ENCODE data around the gene MRPL14. TPM values are rescaled to one million over a fixed set of nuclear protein-coding genes. Genes with fewer than 3 reads are reported as not detected.

MRPL14 gene
- total RNA-seq, 2 experiments from 2014 or later, result 10.4 to 11.5 TPM

GRCh38 chr6:44082872-44083321 lies 44.4 kb downstream of the MRPL14 start:
- POLR2A ChIA-PET, result no interaction called here
- Mint-ChIP-seq H3K27ac (no peak overlapping the region), H3K4me1 (ENCODE audit: low read depth) (no peaks in the 10 kb centered on the region)

DNA sequence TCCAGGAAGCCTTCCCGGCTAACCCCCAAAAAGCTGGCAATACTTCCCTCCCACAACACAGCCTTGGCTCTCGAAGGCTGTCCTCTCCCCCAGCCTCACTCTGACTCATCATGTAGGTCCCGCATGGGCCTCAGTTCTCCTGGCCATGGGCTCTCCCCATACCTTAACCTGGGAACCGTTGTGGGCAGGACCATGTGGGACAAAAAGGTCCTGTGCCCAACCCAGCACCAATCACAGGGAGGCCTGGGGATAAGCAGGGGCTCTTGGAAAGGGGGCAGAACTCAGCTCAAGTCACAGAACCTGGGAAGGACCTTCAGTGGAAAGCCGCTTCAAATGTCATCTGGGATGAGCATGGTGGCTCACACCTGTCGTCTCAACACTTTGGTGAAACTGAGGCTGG lies 45.5 kb downstream of the MRPL14 start:
- Mint-ChIP-seq H3K36me3 (ENCODE audit: low read depth) (no peaks in the 10 kb centered on the region), H3K27ac (no peak overlapping the region), H3K4me3 (no peak overlapping the region), H3K27me3 (peaks cover 16% of the 10 kb centered on the region), H3K9me3 (no peaks in the 10 kb centered on the region), H3K4me1 (ENCODE audit: low read depth) (no peaks in the 10 kb centered on the region)
- CTCF ChIA-PET, result no interaction called here
- TF ChIP-seq CTCF (IDR thresholded peaks at IDR 0.05), result no peak
- Histone ChIP-seq H3K27me3 (ENCODE audit: control insufficient read depth in 1 of 2, insufficient read depth in 2 of 2, low read length in 2 of 2) (peaks cover 3 to 5% of the 10 kb centered on the region in 2 experiments), H3K27ac (ENCODE audit: low read depth in 1 of 2, low read length in 2 of 2) (no peak overlapping the region), H3K9me3 (ENCODE audit: control insufficient read depth in 1 of 2, insufficient read depth in 1 of 2, low read length in 2 of 2) (no peaks in the 10 kb centered on the region), H3K36me3 (ENCODE audit: insufficient read depth, low read length) (no peaks in the 10 kb centered on the region), H3K4me1 (ENCODE audit: insufficient read depth, low read length) (peaks cover 4% of the 10 kb centered on the region), H3K4me3 (ENCODE audit: low read length) (no peak overlapping the region)
- DNase-seq (no peak), ATAC-seq (ENCODE audit: poor library complexity) (no peak)
- intact Hi-C loops (cut with DNase I, micrococcal nuclease), result no loop called here
- POLR2A ChIA-PET, result no interaction called here

More at GRCh38 chr6:44082872-44083321, 44.4 kb downstream of the MRPL14 start:
- no peaks in the 10 kb centered on the region for H3K9me3 ChIP-seq (ENCODE audit: control insufficient read depth in 1 of 2, insufficient read depth in 1 of 2, low read length in 2 of 2)
- Mint-ChIP-seq H3K36me3 (ENCODE audit: low read depth) (no peaks in the 10 kb centered on the region), H3K27me3 (peaks cover 14% of the 10 kb centered on the region), H3K9me3 (no peaks in the 10 kb centered on the region), H3K4me3 (no peak overlapping the region)
- CTCF ChIA-PET, result no interaction called here
- intact Hi-C loops (cut with DNase I, micrococcal nuclease), result no loop called here
- no peak overlapping the region for H3K4me3 ChIP-seq (ENCODE audit: low read length)
- no peak for TF ChIP-seq CTCF (IDR thresholded peaks at IDR 0.05)
- no peak overlapping the region for H3K27ac ChIP-seq (ENCODE audit: low read depth in 1 of 2, low read length in 2 of 2)
- H3K36me3 ChIP-seq (ENCODE audit: insufficient read depth, low read length), result no peaks in the 10 kb centered on the region
- DNase-seq, result no peak
- no peaks in the 10 kb centered on the region for H3K27me3 ChIP-seq (ENCODE audit: control insufficient read depth in 1 of 2, insufficient read depth in 2 of 2, low read length in 2 of 2)
- ATAC-seq (ENCODE audit: poor library complexity), result no peak
- peaks cover 4% of the 10 kb centered on the region for H3K4me1 ChIP-seq (ENCODE audit: insufficient read depth, low read length)

GRCh38 chr6:44080561-44081521 lies 46.4 kb downstream of the MRPL14 start:
- Mint-ChIP-seq H3K27ac (no peak overlapping the region), H3K27me3 (peaks cover 16% of the 10 kb centered on the region), H3K36me3 (ENCODE audit: low read depth) (no peaks in the 10 kb centered on the region), H3K4me3 (no peak overlapping the region), H3K9me3 (no peaks in the 10 kb centered on the region), H3K4me1 (ENCODE audit: low read depth) (no peaks in the 10 kb centered on the region)
- POLR2A ChIA-PET, result no interaction called here
- DNase-seq, result no peak
- H3K4me3 ChIP-seq (ENCODE audit: low read length), result no peak overlapping the region
- no peaks in the 10 kb centered on the region for H3K9me3 ChIP-seq (ENCODE audit: control insufficient read depth in 1 of 2, insufficient read depth in 1 of 2, low read length in 2 of 2)
- H3K36me3 ChIP-seq (ENCODE audit: insufficient read depth, low read length), result no peaks in the 10 kb centered on the region
- TF ChIP-seq CTCF (IDR thresholded peaks at IDR 0.05), result no peak
- no peak overlapping the region for H3K27ac ChIP-seq (ENCODE audit: low read depth in 1 of 2, low read length in 2 of 2)
- peaks cover 5 to 9% of the 10 kb centered on the region in 2 experiments for H3K27me3 ChIP-seq (ENCODE audit: control insufficient read depth in 1 of 2, insufficient read depth in 2 of 2, low read length in 2 of 2)
- CTCF ChIA-PET, result interaction anchor here (0.7 kb wide), 1 partner anchor 408 kb away, joined by 3 read pairs; no protein-coding TSS in a partner anchor
- intact Hi-C loops (cut with DNase I, micrococcal nuclease), result no loop called here
- no peak for ATAC-seq (ENCODE audit: poor library complexity)
- peaks cover 4% of the 10 kb centered on the region for H3K4me1 ChIP-seq (ENCODE audit: insufficient read depth, low read length)
